ENCODE data around the gene PMVK. TPM values are rescaled to one million over a fixed set of nuclear protein-coding genes. Genes with fewer than 3 reads are reported as not detected.

The PMVK gene
- total and polyA plus RNA-seq, 10 of the 15 experiments (the other 5 are each of a cell fraction or from before 2014, with no cell fraction given) = 6.0 to 121 (median 49.4) TPM

- no peak overlapping the region for H2AFZ ChIP-seq (ENCODE audit: control insufficient read depth, low read depth, low read length)
- peak overlapping the region; percentile 100 for H3K27ac ChIP-seq (ENCODE audit: control insufficient read depth, insufficient read depth)
- no peaks in the 10 kb centered on the region for H3K27me3 ChIP-seq (replicated peaks in 1 of 2; ENCODE audit: control insufficient read depth in 2 of 2, insufficient read depth in 2 of 2, low read length in 1 of 2)
- no peaks in the 10 kb centered on the region for H4K20me1 ChIP-seq (ENCODE audit: control insufficient read depth, insufficient read depth)
- H3K9ac ChIP-seq (ENCODE audit: control insufficient read depth, insufficient read depth, low read length) = peak overlapping the region; percentile 98
- peaks cover 3 to 6% of the 10 kb centered on the region in 2 experiments; a peak in 3 of 4 replicates for H3K36me3 ChIP-seq (ENCODE audit: control insufficient read depth in 2 of 2, insufficient read depth in 2 of 2, low read length in 1 of 2)
- FAIRE-seq (no peak), DNase-seq (ENCODE audit: low read depth, low spot score) (no peak), ATAC-seq (no peak)
- RAD21 ChIA-PET (ENCODE audit: unreplicated experiment) = interaction anchor here (0.6 to 2.6 kb wide), 15 partner anchors 8 to 464 kb away, joined by 3 to 13 read pairs (median 4); partner anchors contain the start of genes PMVK, PYGO2 and SHC1
- H3K4me2 ChIP-seq (ENCODE audit: control insufficient read depth, insufficient read depth) = peak overlapping the region; percentile 100
- intact Hi-C loops (cut with micrococcal nuclease; ENCODE audit: unreplicated experiment) = no loop called here
- in situ Hi-C loops (cut with MboI) = no loop called here
- H3K79me2 ChIP-seq (ENCODE audit: control insufficient read depth, insufficient read depth, low read length) = peaks cover 32% of the 10 kb centered on the region
- CTCF ChIA-PET = interaction anchor here (0.5 to 2.2 kb wide), 27 partner anchors 17 to 554 kb away, joined by 3 to 16 read pairs (median 4); partner anchors contain the start of genes LENEP and PYGO2
- H3K4me1 ChIP-seq (ENCODE audit: control insufficient read depth, insufficient read depth, low read length) = peaks cover 56% of the 10 kb centered on the region
- H3K9me3 ChIP-seq (replicated peaks; ENCODE audit: control insufficient read depth, insufficient read depth, low read length) = no peaks in the 10 kb centered on the region; the same call in 2 of the 3 replicates
- under 1% methylated on average over 8 of the region's 9 CpGs for WGBS (ENCODE audit: insufficient coverage, insufficient replicate concordance, low lambda C conversion rate, missing lambda C conversion rate)
- POLR2A ChIA-PET = interaction anchor here (0.6 to 3.4 kb wide), 11 partner anchors 9 to 1824 kb away, joined by 3 to 19 read pairs (median 4); partner anchors contain the start of genes PMVK, PYGO2, SHC1 and UBE2Q1
- SMC1A ChIA-PET (ENCODE audit: uncharacterized antibody, unreplicated experiment) = interaction anchor here (0.8 to 2.1 kb wide), 14 partner anchors 14 to 465 kb away, joined by 3 to 8 read pairs (median 4); partner anchors contain the start of gene ADAM15
- no TSS peak for BruUV-seq (replicated peaks)
- H3K4me3 ChIP-seq = peak overlapping the region; percentile 77; the same call in 1 of the 2 replicates
- TF ChIP-seq RUNX3 (IDR thresholded peaks at IDR 0.05; ENCODE audit: low read length) (no peak), SMAD5 (IDR thresholded peaks at IDR 0.05; ENCODE audit: low read depth) (no peak), MEF2B (IDR thresholded peaks at IDR 0.05; ENCODE audit: partially characterized antibody, poor library complexity, severe bottlenecking) (peak; percentile 88), ZNF622 (IDR thresholded peaks at IDR 0.05) (no peak), POU2F2 (IDR thresholded peaks at IDR 0.05; ENCODE audit: borderline replicate concordance, low read depth, low read length) (peak; percentile 98; the same call in 2 of the 3 replicates), POLR2AphosphoS2 (IDR thresholded peaks at IDR 0.05; ENCODE audit: low read depth, low read length) (0 out of 2 replicates have a peak, but pooled peaks have one; percentile 27), ZNF384 (IDR thresholded peaks at IDR 0.05; ENCODE audit: borderline replicate concordance, low read depth, low read length) (0 out of 2 replicates have a peak, but pooled peaks have one; percentile 28), MEF2A (IDR thresholded peaks at IDR 0.05; ENCODE audit: insufficient read depth, low read depth, low read length) (no peak), BHLHE40 (IDR thresholded peaks at IDR 0.05; ENCODE audit: borderline replicate concordance in 1 of 2, low read depth in 2 of 2, low read length in 1 of 2) (peak; percentile 35 to 39; a peak in 3 of 4 replicates), HCFC1 (IDR thresholded peaks at IDR 0.05; ENCODE audit: low read length) (no peak)
- TF ChIP-seq, protein P1, sequence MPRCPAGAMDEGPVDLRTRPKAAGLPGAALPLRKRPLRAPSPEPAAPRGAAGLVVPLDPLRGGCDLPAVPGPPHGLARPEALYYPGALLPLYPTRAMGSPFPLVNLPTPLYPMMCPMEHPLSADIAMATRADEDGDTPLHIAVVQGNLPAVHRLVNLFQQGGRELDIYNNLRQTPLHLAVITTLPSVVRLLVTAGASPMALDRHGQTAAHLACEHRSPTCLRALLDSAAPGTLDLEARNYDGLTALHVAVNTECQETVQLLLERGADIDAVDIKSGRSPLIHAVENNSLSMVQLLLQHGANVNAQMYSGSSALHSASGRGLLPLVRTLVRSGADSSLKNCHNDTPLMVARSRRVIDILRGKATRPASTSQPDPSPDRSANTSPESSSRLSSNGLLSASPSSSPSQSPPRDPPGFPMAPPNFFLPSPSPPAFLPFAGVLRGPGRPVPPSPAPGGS (IDR thresholded peaks at IDR 0.05; ENCODE audit: borderline replicate concordance, insufficient read depth, low read depth, low read length, poor library complexity, severe bottlenecking) = peak; percentile 71
- TF ChIP-seq, protein P2, sequence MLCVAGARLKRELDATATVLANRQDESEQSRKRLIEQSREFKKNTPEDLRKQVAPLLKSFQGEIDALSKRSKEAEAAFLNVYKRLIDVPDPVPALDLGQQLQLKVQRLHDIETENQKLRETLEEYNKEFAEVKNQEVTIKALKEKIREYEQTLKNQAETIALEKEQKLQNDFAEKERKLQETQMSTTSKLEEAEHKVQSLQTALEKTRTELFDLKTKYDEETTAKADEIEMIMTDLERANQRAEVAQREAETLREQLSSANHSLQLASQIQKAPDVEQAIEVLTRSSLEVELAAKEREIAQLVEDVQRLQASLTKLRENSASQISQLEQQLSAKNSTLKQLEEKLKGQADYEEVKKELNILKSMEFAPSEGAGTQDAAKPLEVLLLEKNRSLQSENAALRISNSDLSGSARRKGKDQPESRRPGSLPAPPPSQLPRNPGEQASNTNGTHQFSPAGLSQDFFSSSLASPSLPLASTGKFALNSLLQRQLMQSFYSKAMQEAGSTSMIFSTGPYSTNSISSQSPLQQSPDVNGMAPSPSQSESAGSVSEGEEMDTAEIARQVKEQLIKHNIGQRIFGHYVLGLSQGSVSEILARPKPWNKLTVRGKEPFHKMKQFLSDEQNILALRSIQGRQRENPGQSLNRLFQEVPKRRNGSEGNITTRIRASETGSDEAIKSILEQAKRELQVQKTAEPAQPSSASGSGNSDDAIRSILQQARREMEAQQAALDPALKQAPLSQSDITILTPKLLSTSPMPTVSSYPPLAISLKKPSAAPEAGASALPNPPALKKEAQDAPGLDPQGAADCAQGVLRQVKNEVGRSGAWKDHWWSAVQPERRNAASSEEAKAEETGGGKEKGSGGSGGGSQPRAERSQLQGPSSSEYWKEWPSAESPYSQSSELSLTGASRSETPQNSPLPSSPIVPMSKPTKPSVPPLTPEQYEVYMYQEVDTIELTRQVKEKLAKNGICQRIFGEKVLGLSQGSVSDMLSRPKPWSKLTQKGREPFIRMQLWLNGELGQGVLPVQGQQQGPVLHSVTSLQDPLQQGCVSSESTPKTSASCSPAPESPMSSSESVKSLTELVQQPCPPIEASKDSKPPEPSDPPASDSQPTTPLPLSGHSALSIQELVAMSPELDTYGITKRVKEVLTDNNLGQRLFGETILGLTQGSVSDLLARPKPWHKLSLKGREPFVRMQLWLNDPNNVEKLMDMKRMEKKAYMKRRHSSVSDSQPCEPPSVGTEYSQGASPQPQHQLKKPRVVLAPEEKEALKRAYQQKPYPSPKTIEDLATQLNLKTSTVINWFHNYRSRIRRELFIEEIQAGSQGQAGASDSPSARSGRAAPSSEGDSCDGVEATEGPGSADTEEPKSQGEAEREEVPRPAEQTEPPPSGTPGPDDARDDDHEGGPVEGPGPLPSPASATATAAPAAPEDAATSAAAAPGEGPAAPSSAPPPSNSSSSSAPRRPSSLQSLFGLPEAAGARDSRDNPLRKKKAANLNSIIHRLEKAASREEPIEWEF (IDR thresholded peaks at IDR 0.05; ENCODE audit: insufficient replicate concordance, low read depth, low read length) = peak; percentile 27
These were observed 8.1 kb upstream of the PMVK start for GRCh38 chr1:154944401-154945159.
